GM13977 (cell line): ENCODE measurements around the gene MYL2.

ENCODE experiments used
- DNase-seq: peaks from one replicate; pipeline ENCODE4 v3.0.0; 2012; ENCODE audit warnings: low spot score
- in situ Hi-C: fragments of 300-500 bp; cut with MboI; formaldehyde crosslinking; loops from one replicate; pipeline ENCODE4 v1.12.0; 2022; ENCODE audit warnings: low sequenced_read_pairs, low pct_unique_long_range_greater_than_20kb, mixed read lengths, inconsistent platforms; ENCODE audit not compliant: unreplicated experiment
- TF ChIP-seq, protein P1 (sequence below): IDR thresholded peaks from 2 replicates; pipeline ENCODE4 v1.5.1; 2012; ENCODE audit warnings: mild to moderate bottlenecking, control low read depth; ENCODE audit not compliant: insufficient read depth; ENCODE audit errors: extremely low read depth, missing control alignments

Gene MYL2

DNA sequence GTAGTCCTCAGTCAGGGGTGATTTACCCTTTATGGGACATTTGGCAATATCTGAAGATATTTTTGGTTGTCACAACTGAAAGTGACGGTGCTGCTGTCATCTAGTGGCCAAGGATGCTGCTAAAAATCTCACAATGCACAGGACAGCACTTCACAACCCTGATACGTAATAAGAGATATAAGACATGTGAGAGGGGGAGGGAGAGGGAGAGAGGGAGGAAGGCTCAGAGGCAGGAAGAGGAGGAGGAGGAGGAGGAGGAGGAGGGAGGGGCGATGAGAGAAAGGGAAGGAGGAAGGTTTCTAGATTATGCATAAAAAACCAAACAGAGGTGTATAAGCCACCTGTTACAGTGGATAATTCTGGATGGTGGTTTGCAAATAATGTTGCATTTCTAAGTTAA lies 14.3 kb downstream of the MYL2 start:
- in situ Hi-C loops: no loop called here
- no peak for DNase-seq

DNA sequence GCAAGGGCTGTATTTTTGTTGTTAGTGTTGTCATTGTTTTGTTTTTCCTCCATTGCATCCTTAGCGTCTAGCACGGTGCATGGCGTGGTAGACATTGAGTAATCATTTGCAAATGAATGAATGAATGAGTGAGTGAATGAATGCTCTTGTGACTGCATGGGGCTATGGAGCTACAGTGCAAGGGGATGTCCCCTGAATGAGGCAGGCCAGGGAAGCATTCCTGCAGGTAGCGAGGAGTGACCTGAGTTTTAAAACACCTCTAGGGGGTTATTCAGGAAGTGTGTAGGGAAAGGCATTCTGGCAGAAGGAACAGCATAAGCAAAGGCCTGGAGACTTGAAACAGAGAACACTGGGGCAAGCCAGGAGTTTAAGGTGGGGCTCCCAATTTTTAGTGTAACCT lies 16.9 kb downstream of the MYL2 start:
- in situ Hi-C loops: no loop called here
- no peak for DNase-seq
- TF ChIP-seq, protein P1, sequence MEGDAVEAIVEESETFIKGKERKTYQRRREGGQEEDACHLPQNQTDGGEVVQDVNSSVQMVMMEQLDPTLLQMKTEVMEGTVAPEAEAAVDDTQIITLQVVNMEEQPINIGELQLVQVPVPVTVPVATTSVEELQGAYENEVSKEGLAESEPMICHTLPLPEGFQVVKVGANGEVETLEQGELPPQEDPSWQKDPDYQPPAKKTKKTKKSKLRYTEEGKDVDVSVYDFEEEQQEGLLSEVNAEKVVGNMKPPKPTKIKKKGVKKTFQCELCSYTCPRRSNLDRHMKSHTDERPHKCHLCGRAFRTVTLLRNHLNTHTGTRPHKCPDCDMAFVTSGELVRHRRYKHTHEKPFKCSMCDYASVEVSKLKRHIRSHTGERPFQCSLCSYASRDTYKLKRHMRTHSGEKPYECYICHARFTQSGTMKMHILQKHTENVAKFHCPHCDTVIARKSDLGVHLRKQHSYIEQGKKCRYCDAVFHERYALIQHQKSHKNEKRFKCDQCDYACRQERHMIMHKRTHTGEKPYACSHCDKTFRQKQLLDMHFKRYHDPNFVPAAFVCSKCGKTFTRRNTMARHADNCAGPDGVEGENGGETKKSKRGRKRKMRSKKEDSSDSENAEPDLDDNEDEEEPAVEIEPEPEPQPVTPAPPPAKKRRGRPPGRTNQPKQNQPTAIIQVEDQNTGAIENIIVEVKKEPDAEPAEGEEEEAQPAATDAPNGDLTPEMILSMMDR: no peak

More for the DNA sequence above, 14.3 kb downstream of the MYL2 start:
- TF ChIP-seq, protein P1: peak; percentile 57

DNA sequence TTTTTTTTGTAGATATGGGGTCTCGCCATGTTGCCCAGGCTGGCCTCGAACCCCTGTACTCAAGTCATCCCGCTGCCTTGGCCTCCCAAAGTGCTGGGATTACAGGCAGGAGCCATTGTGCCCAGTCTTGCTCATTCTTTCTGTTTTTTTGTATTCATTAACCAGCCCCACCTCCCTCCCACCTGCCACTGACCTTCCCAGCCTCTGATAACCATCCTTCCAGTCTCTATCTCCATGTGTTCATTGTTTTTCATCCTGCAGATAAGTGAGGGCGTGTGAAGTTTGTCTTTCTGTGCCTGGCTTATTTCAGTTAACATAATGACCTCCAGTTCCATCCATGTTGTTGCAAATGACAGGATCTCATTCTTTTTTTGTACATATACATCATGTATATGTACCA lies 19.0 kb downstream of the MYL2 start:
- TF ChIP-seq, protein P1: no peak
- in situ Hi-C loops: no loop called here

DNA sequence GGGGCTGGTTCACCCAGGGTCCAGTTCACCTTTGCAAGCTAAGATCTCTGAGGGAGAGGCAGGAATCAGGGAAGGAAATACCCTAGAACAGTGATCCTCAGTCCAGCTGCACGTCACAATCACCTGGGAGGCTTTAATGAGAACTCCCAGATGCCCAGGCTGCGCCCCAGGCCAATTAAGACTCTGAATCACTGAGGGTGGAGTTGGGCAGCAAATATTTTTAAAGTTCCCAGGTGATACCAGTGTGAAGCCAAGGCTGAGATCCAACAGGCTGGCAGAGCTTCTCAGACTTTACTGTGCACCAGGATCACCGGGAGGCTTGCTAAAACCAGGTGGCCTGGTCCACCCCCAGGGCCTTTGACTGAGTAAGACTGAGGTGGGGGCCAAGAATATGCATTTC lies 23.8 kb downstream of the MYL2 start:
- DNase-seq: no peak
- in situ Hi-C loops: no loop called here
- TF ChIP-seq, protein P1: no peak

More for the DNA sequence above, 19.0 kb downstream of the MYL2 start:
- no peak for DNase-seq

DNA sequence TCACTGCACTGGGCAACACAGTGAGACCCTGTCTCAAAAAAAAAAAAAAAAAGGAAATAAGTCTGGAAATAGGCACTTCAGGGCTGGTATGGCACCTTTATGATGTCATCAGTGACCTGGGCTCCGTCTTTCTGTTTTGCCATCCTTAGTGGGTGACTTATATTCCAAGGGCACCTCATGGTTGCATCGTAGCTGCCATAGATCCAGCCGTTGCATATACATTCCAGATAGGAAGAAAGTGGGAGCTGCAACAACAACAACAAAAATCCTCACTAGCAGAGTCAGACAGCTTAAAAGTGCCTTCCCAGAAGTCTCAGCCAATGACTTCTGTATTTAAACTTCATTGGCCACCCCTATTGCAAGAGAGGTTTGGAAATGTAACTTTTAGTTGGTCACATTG lies 26.4 kb downstream of the MYL2 start:
- TF ChIP-seq, protein P1: no peak
- DNase-seq: no peak
- in situ Hi-C loops: no loop called here

DNA sequence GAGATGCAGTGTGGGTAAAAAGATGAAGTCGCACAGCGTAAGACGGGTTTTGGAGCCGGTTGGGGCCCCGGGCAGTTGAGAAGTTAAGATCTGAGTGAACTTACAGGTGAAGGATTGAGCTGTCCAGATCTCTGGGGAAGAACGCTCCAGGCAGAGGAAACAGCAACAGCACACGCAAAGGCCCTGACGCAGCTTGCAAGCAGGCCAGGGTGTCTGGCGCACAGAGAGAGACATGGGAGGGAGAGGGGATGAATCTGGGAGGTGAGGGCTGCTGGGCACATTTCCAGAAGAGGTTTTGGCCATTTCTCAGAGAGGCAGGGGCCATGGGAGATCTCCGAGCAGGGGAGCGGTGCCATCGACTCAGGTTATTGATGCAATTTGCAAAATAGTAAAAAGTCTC lies 31.0 kb downstream of the MYL2 start:
- in situ Hi-C loops: no loop called here
- no peak for DNase-seq
- TF ChIP-seq, protein P1: no peak
